Thoracic aorta (tissue), 2 donors: Measurements from ENCODE around the gene TFEB. TPM values are rescaled to one million over a fixed set of nuclear protein-coding genes. Genes with fewer than 3 reads are reported as not detected.

Source experiments
- ATAC-seq: fragments of 150-250 bp; one replicate; pipeline ENCODE4 v1.8.0; 2017; ENCODE audit warnings: low read depth; ENCODE audit not compliant: insufficient number of reproducible peaks, low FRiP score
- DNase-seq: peaks from one replicate; pipeline ENCODE4 v3.0.0-alpha.2; 2020; ENCODE audit warnings: low spot score
- H3K27ac ChIP-seq, 2 donors: fragments of 200-600 bp; sonication (generic); 1 replicate in 1 of 2; 2 replicates in 1 of 2; pipeline ENCODE4 v1.5.1; 2016; ENCODE audit warnings: mild to moderate bottlenecking in 2 of 2, moderate library complexity in 2 of 2
- H3K27me3 ChIP-seq: fragments of 200-600 bp; sonication (generic); replicated peaks from 2 replicates; pipeline ENCODE4 v1.6.0; 2016; ENCODE audit warnings: mild to moderate bottlenecking; ENCODE audit not compliant: insufficient read depth
- H3K36me3 ChIP-seq: fragments of 200-600 bp; sonication (generic); one replicate; pipeline ENCODE4 v1.5.1; 2016
- H3K4me1 ChIP-seq, 2 donors: fragments of 200-600 bp; sonication (generic); 1 replicate in 1 of 2; 2 replicates in 1 of 2; pipeline versions ENCODE4 v1.5.1 to v1.6.0; 2016; ENCODE audit warnings: low read depth in 2 of 2, mild to moderate bottlenecking in 1 of 2; ENCODE audit not compliant: control insufficient read depth in 1 of 2
- H3K4me3 ChIP-seq: fragments of 200-600 bp; sonication (generic); 2 replicates; pipeline ENCODE4 v1.5.1; 2016; ENCODE audit warnings: mild to moderate bottlenecking
- H3K9me3 ChIP-seq: fragments of 200-600 bp; sonication (generic); 2 replicates; pipeline ENCODE4 v1.5.1; 2016
- CTCF ChIP-seq: fragments of 200-600 bp; sonication (generic); IDR thresholded peaks from one replicate; pipeline ENCODE4 v1.5.1; 2019; ENCODE audit warnings: antibody characterized with exemption
- total RNA-seq, 2 donors: library from RNA; depleted of rRNA; stranded (reverse); fragments of >200 nt; gene quantifications; one replicate each; pipeline versions ENCODE4 v1.1.0 to v1.2.3, GENCODE V29; 2016

TFEB gene
- total RNA-seq, 2 donors from 2014 or later, result 22.9 to 23.8 TPM

- H3K27ac ChIP-seq, result no peak overlapping the region
- H3K4me3 ChIP-seq, result no peak overlapping the region
- no peak for TF ChIP-seq CTCF
- H3K36me3 ChIP-seq, result no peaks in the 10 kb centered on the region
- no peaks in the 10 kb centered on the region for H3K4me1 ChIP-seq
- no peaks in the 10 kb centered on the region for H3K9me3 ChIP-seq
- ATAC-seq (no peak), DNase-seq (no peak)
- no peaks in the 10 kb centered on the region for H3K27me3 ChIP-seq
These were observed 12.7 kb upstream of the TFEB start for GRCh38 chr6:41748102-41748477.

GRCh38 chr6:41747256-41748101 is 12.1 kb upstream of the TFEB start, which contains the start of gene PGC:
Gene PGC (minus strand): TSS chr6:41747397. CDS start chr6:41747334, 63 bp downstream.
- H3K9me3 ChIP-seq, result no peaks in the 10 kb centered on the region
- no peak within 1 kb of the TSS for H3K27ac ChIP-seq
- H3K4me3 ChIP-seq, result no peak within 1 kb of the TSS
- no peaks in the 10 kb centered on the region for H3K27me3 ChIP-seq
- TF ChIP-seq CTCF, result no peak
- ATAC-seq (no peak), DNase-seq (no peak)
- H3K4me1 ChIP-seq, result no peaks in the 10 kb centered on the region
- H3K36me3 ChIP-seq, result no peaks in the 10 kb centered on the region

- Histone ChIP-seq H3K27ac (no peak overlapping the region), H3K27me3 (no peaks in the 10 kb centered on the region), H3K9me3 (no peaks in the 10 kb centered on the region), H3K36me3 (no peaks in the 10 kb centered on the region), H3K4me1 (no peaks in the 10 kb centered on the region), H3K4me3 (no peak overlapping the region)
- DNase-seq, result no peak
- no peak for ATAC-seq
- no peak for TF ChIP-seq CTCF
These were observed 10.7 kb upstream of the TFEB start for GRCh38 chr6:41746107-41746506.

- TF ChIP-seq CTCF, result no peak
- Histone ChIP-seq H3K4me1 (no peaks in the 10 kb centered on the region), H3K4me3 (no peak overlapping the region), H3K27ac (no peak overlapping the region), H3K36me3 (no peaks in the 10 kb centered on the region), H3K27me3 (no peaks in the 10 kb centered on the region), H3K9me3 (no peaks in the 10 kb centered on the region)
- no peak for DNase-seq
- ATAC-seq, result no peak
These were observed 8.9 kb upstream of the TFEB start for GRCh38 chr6:41744236-41744787.

DNA sequence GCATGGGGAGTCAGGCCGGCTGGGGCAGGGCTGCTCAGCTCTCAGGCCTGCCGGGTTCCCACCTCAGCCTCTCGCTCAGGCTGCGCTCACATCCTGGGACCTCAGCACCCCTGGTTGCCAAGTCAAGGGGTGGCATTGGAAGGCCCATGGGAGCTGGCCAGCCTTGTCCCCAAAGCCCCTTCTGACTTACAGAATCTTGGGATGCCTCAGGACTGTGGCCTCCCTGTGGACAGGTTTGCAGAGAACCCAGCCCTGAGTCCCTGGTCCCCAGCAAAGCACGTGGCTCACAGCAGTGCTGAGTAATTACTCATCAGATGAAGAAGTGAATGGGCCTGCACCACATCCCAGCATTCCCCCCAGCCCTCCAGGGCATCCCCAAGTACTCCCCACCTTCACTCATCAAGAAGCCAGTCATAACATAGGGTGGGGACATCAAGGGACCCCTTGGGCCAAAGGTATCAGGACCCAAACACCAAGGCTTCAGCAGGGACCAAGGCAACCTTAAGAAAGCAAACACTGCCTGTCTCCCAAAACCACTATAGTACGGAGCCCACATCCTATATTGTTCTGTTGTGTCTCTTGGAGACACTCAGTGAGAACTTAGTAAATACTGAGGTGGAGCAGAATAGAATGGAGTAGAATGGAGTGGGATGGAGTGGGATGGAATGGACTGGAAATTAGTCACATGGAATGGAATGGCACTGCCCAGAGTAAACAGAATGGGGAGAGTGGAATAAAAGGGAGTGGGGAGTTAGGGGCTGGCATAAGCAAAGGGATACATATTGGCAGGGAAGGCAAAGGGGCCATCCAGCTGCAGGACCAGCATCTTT is 8.2 kb upstream of the TFEB start:
- H3K27me3 ChIP-seq, result no peaks in the 10 kb centered on the region
- ATAC-seq (no peak), DNase-seq (no peak)
- no peak for TF ChIP-seq CTCF
- H3K4me3 ChIP-seq, result no peak overlapping the region
- no peaks in the 10 kb centered on the region for H3K4me1 ChIP-seq
- H3K9me3 ChIP-seq, result no peaks in the 10 kb centered on the region
- H3K36me3 ChIP-seq, result no peaks in the 10 kb centered on the region
- no peak overlapping the region for H3K27ac ChIP-seq
